HG03442 (cell line): ENCODE data around the gene RASGRF2.

Experiments
- ATAC-seq: cut with Tn5 transposase; IDR thresholded peaks from one replicate; pipeline ENCODE4 v1.9.1; 2021; ENCODE audit warnings: mild to moderate bottlenecking, moderate library complexity; ENCODE audit not compliant: unreplicated experiment

Gene RASGRF2

DNA sequence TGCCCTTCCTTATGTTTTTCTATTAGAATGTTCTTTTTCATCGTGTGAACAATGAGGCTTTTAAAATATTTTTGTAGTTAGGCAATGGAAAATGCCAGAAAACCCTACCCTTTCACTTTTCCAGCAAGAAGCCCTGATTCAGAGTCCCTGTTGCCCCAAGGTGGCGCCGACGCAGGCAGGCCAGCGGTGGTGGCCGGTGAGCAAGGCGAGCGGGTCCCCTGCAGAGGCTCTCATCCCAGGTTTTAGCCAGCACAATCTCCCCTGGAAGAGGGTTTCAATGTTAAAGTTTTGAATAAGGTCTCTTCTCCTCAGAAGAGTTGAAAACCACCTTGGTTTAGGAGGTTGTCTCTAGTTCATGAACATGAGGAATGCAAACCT lies 232.2 kb downstream of the RASGRF2 start:
- no peak for ATAC-seq

DNA sequence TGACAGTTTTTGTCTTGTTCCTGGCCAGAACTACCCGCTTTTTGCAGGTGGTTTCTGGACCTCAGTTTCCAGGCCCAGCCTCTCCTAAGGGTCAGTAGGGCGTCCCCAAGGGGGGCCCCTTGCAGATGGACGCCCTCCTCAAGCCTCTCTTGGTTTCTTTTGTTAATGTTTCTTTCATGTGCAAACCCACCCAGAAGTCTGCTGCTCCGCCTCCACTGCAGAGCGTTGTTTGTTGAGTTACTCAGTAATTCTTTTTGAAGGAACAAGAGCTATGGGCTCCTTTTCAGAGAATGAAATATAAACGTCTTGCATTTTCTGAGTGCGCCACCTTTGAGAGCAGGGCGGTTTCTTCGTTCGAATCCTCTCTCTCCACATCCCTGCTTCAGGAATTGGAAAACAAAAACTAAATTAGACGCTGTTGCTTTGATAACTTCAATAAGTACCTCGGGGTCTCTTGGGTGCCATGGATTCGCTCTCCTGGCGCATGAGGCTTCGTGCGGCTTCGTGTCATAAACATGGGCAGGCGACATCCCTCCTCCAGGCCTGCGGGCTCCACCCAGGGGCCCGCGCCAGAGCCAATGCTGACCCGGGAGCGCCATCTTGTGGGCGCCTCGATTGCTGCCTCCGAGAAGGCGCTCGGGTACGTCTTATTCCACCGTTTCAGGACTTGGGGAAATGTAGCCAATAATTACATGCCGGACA lies 234.6 kb downstream of the RASGRF2 start:
- peak; percentile 81 for ATAC-seq

DNA sequence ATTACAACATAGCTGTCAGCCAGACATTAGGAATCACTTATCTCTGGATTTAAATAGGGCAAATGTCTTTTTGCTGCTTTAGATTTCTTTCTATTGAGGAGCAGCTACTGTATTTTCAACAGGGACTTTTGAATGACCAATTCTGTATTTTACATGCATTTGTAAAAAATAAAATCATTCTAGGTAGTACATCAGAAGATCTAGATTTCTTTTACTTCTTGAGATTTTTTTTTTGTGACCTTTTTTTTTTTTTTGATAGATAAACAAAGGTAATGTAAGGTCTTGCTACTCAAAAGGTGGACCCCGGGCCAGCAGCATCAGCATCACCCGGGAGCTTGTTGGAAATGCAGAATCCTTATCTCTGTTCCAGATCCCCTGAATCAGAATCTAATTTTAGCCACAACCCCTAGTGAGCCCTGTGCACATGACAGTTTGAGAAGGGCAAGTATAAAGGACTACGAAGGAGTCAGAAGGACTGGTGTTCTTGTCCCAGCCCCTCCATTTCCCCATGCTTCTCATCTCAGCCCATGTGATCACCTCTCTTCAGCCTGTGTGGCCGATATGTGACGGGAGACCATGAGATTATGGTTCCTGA lies 235.3 kb downstream of the RASGRF2 start:
- ATAC-seq = no peak

- ATAC-seq = no peak
Observed at GRCh38 chr5:81202655-81203054, 242.5 kb downstream of the RASGRF2 start.

- ATAC-seq = no peak
Observed at GRCh38 chr5:81203729-81204128, 243.6 kb downstream of the RASGRF2 start.

- ATAC-seq = no peak
Observed at GRCh38 chr5:81204205-81204604, 244.0 kb downstream of the RASGRF2 start.

DNA sequence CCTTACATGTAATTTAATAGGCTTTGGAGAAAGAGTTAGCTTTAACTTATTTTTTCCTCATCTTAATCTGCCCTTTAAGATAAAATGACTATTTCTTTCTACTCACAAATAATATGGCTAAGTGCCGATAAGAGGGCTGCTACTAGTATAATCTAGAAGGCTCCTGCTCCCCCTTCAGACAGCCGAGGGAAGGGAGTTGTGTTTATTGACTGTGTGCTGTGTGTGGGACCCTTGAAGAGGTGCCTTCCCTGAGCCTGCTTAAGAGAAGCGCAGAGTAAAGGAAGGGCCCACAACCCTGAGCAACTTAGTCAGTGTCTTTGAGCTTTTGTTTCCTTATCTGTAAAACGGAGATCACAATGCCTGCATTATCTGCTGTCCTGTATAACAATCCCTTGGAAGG lies 244.9 kb downstream of the RASGRF2 start:
- ATAC-seq = no peak

DNA sequence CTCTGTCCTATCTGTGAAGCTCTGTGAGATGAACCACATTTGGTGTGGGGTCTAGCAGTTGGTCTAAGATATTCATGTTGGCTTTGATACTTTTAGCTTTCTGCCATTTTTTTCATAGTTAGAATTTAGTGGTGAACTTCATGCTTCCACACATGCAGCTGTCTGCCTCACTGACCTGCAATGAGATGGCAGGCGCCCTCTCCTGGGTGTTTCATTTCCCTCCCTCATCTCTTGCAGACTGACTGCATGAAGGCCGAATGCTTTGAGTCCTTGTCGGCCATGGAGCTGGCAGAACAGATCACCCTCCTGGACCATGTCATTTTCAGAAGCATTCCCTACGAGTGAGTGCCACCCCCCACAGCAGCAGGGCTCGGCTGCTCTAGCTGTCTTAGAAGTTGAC lies 246.8 kb downstream of the RASGRF2 start:
- no peak for ATAC-seq

DNA sequence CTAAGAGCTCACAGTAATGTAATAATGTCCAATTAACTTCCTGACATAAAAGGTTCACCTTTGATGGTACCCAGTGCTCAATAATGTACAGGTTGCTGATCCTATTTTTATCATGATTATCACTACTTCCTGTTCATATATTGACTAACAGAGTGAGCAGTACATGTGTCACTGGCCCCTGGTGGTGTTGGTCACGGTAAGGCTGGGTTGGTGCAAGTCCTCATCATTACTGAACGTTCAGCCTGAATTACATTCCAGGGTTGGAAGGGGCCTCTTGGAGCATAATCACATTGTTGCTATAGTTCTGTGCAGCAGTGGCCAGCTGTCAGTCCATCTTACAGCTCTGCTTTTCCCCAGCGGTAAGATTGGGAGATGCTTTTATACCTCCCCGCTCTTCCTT lies 248.7 kb downstream of the RASGRF2 start:
- ATAC-seq = no peak

DNA sequence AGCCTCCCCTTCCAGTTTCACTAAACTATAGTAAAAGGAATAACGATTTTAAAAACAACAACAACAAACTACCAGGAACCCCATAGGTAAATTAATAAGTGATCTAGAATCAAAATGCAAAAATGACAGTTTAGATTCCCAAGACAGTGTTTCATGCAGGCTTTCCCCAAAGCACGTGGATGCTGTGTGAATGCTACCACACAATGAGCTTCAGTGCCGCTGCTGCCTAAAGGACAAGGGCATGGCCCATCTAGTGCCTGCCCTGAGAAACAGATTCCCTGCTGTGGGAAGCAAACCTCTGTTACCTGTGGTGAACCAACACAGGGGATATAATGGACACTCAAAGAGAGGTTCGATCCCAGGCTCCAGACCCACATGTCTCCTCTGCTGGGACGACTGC lies 249.2 kb downstream of the RASGRF2 start:
- no peak for ATAC-seq

GRCh38 chr5:81209869-81210493 lies 249.8 kb downstream of the RASGRF2 start:
- no peak for ATAC-seq

DNA sequence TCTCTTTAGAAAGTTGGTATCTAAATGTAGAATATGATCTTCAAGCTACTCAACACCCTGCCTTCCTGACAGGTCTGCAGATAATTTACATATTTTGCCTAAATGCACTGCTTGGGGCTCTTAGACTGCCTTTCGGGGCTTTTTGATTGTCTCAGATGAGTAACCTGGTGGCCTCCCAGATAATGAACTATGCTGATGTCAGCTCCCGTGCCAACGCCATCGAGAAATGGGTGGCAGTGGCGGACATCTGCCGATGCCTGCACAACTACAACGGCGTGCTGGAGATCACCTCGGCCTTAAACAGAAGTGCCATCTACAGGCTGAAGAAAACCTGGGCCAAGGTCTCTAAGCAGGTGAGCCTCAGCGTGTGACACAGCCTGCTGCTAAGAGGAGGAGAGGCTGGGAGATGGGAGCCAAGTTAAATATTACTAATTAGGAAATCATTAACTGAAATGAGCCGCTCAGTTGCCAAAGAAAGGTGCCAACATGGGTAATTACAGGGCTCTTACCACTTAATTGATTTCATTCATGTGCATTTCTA lies 252.1 kb downstream of the RASGRF2 start:
- ATAC-seq = peak; percentile 52

DNA sequence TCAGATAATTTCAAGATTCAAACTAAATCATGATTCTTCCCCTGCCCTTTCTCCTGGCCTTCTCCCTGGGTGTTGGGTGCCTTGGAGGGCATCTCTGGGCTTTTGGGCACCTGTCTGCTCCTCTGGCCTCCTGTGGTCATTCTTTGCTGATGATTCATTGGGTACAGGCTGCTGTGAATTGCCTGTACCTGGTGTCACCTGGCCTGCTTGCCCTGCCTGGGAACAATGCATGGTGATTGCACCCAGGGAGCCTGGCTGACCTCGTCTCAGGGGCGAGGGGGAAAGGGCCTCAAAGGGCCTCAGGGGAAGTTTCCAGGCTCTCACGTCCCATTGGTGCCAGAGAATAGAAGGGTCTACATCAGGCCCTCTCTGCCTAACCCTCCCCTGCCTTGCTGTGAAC lies 252.9 kb downstream of the RASGRF2 start:
- no peak for ATAC-seq

GRCh38 chr5:81214848-81215247 lies 254.7 kb downstream of the RASGRF2 start:
- ATAC-seq = no peak

GRCh38 chr5:81216152-81216551 lies 256.0 kb downstream of the RASGRF2 start:
- ATAC-seq = no peak

DNA sequence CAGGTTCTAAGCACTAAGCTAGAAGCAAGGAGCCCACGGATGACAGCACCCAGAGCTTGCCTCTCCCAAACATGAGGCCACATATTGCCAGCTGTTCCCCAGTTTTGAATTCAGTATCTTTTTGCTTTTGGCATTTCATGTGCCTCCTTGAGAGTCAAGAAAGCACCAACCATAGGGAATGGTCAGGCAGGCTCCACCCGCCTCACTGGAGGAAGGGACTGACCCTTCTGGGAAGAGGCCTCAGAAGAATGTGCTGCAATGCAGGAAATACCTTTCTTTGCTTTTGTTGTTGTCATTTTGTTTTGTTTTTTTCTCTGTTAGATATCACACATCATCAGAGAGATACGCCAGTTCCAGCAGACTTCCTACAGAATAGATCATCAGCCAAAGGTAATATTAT lies 259.2 kb downstream of the RASGRF2 start:
- ATAC-seq = no peak

- ATAC-seq = no peak
Observed at GRCh38 chr5:81222285-81222684, 262.1 kb downstream of the RASGRF2 start.

- ATAC-seq = no peak
Observed at GRCh38 chr5:81225463-81225862, 265.3 kb downstream of the RASGRF2 start.

DNA sequence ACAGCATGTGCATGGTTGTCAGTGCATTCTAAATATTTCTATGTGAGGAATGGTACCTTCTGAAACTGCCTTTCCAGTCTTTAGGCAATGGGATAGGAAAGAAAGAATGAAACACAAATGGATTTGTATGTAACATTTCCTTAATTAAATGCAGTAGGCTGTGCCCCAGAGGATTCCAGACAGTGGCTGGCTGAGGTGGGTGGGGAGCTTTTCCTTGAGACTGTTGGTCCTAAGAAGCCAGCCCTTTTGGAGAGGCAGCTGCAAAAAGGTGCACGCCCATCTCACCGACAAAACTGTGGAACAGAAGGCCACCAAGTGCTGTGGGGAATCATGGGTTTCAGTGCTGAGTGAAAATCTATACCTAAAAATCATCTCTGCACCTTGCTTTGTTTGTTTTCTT lies 266.1 kb downstream of the RASGRF2 start:
- ATAC-seq = no peak

DNA sequence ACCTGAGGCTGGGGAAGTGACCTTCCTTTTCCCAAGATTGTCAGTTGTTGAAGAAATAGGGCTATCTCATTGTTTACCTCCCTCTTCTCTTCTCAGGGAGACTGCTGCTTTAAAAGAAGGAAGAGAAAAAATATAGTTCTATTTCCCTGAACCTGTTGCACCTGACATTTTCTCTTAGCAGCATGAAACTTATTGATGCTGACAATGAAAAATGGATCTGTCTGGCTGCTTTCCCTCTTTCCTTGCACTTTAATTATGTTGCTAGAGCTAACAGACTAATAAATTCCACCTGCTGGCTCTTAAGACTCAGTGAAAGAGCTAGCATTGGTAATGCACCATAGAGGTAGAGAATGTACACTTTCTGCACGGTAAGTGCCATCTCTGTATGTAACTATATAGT lies 266.8 kb downstream of the RASGRF2 start:
- no peak for ATAC-seq

GRCh38 chr5:81228084-81228483 lies 267.9 kb downstream of the RASGRF2 start:
- no peak for ATAC-seq

- no peak for ATAC-seq
Observed at GRCh38 chr5:81230416-81230815, 270.3 kb downstream of the RASGRF2 start.
